Measurements from ENCODE around the gene MYH10. TPM values are rescaled to one million over a fixed set of nuclear protein-coding genes. Genes with fewer than 3 reads are reported as not detected.

The MYH10 gene
- total RNA-seq, 2 donors from 2014 or later, result 49.9 to 52.9 TPM

DNA sequence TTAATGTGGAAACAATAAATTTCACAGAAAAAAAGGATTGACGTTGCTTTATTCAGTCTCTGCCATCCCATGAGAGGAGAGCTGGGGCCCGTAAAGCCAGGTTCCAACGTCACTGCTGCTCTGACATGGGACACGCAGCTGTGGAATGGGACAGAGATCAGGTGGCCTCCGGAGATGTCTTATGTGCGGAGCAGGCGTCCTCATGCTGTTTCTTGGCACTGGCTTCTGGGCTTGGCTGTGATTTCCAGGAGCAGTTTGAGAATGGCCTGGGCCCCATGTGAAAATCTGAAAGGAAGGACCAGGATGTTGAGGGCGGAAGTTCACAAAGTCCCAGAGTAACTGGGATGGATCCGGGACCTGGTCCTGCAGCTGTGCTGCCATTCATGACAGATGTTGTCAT, 162.4 kb downstream of the MYH10 start:
- no peak for ATAC-seq
- no peak for DNase-seq

DNA sequence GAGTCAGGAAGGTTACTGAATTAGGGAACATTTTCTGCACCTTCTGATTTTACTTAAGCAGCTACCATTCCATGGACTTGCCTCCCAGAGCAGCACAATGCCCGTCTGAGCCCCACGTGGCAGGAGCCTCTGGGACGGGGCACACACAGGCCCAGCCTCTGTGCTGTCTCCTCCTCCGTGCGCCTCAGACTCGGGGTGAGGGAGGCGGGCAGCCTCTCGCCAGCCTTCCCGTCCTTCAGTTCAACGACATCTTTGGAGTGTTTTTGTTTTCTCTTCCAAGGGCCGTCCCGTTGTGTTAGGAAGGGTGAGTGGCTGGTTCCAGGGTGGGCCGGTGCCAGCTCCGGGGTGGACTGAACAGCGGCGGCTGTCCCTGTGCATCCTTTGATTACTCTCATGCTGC, 163.0 kb downstream of the MYH10 start:
- intact Hi-C loops (cut with DNase I), result no loop called here
- ATAC-seq, result no peak
- no peak for DNase-seq

More for the DNA sequence above, 162.4 kb downstream of the MYH10 start:
- intact Hi-C loops (cut with DNase I), result no loop called here

DNA sequence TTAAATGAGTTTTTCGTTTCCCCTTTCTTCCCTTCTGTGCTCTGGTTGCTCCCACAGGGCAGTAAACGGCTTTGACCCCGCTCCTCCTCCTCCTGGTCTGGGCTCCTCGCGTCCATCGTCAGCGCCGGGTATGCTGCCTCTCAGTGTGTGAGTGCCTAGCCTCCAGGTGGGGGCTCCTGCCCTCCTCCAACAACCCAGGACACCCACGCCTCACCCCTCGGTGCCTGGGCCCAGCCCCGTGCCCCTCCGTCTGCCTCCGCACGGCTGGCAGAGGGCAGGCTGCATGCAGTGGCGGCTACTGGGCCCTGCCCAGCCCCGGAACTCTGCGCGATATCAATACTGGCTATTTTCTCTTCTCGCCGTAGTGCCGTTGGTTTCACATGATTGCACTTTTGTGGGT, 163.7 kb downstream of the MYH10 start:
- intact Hi-C loops (cut with DNase I), result no loop called here
- DNase-seq (no peak), ATAC-seq (no peak)

DNA sequence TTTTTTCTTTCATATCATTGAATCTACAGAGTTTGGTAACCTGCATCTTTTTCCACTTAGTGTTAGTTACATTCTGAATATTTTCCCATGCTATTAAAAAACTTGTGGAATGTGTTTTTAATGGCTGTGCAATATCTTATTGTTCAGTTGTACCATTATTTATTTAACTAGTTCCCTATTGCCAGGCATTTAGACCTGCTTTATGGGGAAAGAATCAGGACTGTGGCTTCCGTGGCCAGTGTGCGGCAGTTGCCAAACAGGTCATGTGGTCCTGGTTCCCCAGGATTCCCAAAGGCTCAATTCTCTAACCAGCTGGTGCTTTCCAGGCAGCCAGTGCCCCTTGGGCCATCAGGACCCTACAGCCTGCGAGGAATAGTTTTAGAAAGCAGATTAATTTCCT, 164.1 kb downstream of the MYH10 start:
- no peak for ATAC-seq
- DNase-seq, result no peak
- intact Hi-C loops (cut with DNase I), result no loop called here

DNA sequence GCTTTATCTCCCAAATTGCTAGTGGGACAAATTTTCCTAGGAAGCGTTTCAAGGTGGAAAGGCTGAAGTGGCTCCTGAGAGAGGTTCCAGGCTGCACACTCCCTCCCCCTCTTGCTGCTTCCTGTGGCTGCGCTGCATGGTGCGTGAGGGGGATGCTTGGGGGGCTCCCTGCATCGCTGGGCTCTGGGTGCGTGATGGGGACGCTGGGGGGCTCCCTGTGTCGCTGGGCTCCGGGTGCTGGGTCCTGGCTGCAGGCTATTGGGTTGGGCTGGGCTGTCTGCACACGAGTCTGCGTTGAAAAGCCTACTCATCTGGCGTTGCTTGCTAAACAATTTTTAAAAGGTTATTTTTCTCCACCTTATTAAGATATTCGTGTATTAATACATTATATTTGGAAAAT, 164.8 kb downstream of the MYH10 start:
- ATAC-seq (no peak), DNase-seq (no peak)
- intact Hi-C loops (cut with DNase I), result no loop called here

DNA sequence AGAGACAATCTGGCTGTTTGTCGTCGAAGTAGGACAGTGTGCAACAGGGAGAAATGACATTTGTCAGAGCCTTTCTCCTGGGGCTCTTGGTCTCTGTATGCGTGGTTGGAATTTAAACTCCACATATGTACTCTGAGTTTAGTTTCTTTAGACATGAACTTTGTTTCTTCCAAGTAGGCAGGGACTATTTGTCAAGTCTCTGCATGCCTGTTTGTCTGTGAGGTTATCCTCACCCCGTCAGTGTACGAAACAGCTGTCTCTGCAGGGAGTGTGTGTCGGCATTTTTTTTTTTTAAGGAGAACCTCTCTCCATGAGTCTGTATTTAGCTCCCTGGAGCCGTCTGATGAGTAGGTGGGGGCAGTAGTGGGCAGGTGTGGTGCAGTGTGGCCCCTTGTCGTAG, 165.2 kb downstream of the MYH10 start:
- no peak for ATAC-seq
- no peak for DNase-seq
- intact Hi-C loops (cut with DNase I), result no loop called here

DNA sequence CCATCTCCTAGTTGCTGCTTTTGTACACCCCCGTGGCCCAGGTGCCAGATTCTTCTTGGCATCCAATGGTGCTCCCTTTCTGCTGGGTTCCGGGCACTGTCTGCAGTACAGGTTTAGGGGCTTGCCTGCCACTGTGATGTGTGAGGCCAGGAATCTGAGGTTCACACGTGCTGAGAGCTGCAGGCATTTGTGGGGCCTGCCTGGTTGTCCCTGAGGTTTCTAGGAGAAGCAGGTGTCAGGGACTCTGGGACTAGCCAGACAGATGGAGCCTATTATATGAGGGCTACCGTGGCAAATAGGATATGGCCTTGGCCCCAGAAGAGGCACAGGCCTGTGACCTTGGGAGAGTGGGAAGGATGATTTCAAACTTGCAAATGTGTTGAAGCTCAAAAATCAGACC, 165.6 kb downstream of the MYH10 start:
- intact Hi-C loops (cut with DNase I), result no loop called here
- ATAC-seq, result no peak
- no peak for DNase-seq

DNA sequence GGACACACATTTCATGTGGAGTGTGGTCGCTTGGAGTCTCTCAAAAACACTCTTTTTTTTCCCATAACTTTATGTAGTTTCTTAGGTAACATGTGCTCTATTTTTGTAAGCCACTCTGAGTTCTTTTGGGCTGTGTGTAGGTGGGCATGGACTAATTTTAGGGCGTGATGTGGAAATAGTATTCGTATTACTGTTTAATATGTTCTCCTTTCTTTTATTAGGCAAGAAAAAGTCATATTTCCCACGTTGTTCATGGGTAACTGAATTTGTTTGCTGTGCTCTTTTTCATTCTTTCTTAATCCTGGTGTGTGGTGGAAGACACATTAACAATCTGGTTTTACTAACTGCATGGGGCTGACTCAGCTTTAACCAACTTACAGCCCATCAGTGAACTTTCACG, 167.4 kb downstream of the MYH10 start:
- intact Hi-C loops (cut with DNase I), result no loop called here
- DNase-seq (no peak), ATAC-seq (no peak)

DNA sequence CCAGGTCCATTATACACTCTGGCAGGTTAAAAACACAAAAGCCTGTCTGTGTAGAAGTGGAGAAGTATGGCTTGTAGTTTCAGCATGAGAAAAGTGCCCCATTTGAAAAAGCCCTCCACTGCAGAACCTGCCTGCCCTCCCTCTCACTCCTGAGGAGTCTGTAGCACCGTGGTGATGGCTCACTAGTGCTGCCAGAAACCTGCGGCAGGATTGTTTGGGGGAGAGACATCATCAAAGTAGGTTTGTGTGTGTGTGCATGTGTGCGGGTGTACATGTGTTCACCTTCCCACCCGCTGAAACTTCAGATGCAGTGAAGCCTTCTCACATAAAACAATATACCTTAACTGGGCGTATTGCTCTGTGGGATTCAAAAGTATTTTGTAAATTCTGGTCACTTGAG, 168.0 kb downstream of the MYH10 start:
- DNase-seq (no peak), ATAC-seq (no peak)
- intact Hi-C loops (cut with DNase I), result no loop called here

DNA sequence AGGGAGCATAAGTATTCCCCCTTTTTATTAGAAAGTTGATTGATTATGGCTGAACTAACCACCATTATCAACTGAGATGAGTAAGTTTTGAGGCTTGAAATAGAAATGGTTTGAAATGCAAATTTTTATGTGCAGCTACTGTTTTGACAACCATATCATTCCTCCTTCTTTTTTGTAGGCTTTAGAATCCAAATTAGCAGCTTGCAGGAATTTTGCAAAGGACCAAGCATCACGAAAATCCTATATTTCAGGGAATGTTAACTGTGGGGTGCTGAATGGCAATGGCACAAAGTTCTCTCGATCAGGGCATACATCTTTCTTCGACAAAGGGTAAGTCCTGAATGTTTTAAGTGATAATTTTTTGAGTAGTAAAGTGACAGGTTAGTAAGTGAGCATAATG, 170.7 kb downstream of the MYH10 start:
- ATAC-seq (no peak), DNase-seq (no peak)
- intact Hi-C loops (cut with DNase I), result no loop called here

DNA sequence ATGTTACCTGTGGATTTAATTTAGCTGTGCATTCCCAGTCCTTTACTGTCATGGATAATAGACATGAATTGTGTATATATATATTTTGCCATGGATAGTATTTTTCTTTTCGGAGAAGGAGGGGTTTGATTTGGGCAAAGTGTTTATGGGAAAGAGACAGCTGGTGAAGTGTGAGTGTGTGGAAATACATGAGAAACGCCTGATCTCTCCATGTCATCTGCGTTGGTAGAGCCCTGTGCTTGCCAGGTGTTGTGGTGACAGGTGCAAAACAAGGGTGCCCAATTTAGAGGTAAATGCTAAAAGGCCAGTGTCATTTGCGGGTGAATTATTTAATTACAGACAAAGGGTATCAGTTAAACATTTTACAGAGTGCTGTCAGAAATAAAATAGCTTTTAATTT, 171.4 kb downstream of the MYH10 start:
- intact Hi-C loops (cut with DNase I), result no loop called here
- ATAC-seq, result no peak
- DNase-seq, result no peak

DNA sequence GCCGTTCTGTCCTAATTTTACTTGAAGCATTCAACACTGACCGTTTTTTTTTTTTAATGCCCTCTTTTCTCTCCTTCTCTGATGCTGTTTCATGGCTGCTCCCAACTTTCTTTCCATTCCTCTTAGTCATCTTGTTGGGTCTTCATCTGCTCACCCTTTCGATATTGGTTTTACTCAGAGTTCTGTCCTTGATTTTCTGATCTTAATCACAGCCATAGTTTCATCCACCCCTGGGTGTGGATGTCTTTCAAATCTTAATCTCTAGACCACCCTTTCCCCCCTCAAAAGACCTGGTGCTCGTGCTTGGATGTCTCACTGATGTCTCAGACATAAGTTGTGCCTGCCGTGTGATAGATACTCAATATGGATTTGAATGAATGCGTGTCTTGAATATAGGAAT, 172.4 kb downstream of the MYH10 start:
- DNase-seq, result no peak
- intact Hi-C loops (cut with DNase I), result no loop called here
- no peak for ATAC-seq

DNA sequence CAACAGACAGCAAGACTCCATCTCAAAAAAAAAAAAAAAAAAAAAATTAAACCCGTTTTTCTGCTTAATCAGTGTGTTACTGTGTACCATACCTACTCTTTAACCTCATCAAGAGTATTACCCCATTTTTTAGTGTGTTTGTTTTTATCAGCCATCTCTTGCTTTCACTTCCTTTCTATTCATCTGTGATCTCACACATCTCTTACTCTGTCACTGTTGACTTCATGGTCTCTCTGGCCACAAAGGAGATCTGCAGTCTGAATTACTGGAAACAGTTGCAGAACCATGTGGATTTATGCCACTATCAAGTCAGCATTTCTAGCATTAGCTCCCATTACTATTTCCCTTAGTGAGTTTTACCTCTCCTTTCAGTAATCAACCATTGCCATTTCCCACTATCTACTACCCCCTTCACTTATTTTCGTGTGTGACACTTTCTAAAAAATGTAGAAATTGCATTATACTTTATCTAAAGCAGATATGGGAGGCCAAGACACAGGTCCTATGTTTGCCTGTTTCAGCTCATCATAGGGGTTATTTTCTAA, 174.8 kb downstream of the MYH10 start:
- intact Hi-C loops (cut with DNase I), result no loop called here
- DNase-seq (no peak), ATAC-seq (no peak)

DNA sequence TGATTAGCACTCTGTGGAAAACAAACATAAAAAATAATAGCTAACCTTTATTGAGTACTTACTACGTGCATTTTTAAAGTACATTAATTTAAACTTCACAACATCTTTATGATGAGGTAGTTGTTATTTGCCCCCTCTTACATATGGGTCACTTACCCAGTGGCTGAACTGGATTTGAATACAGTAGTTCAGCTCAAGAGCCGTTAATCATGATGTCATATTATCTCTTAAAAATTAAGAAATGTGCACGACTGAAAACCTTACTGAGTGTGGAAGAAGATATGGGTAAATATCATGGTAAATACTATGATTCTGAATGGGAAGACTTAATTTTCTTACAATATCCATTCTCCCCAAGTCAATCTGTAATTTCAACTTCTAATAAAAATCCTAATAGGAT, 177.2 kb downstream of the MYH10 start:
- intact Hi-C loops (cut with DNase I), result no loop called here
- ATAC-seq, result no peak

DNA sequence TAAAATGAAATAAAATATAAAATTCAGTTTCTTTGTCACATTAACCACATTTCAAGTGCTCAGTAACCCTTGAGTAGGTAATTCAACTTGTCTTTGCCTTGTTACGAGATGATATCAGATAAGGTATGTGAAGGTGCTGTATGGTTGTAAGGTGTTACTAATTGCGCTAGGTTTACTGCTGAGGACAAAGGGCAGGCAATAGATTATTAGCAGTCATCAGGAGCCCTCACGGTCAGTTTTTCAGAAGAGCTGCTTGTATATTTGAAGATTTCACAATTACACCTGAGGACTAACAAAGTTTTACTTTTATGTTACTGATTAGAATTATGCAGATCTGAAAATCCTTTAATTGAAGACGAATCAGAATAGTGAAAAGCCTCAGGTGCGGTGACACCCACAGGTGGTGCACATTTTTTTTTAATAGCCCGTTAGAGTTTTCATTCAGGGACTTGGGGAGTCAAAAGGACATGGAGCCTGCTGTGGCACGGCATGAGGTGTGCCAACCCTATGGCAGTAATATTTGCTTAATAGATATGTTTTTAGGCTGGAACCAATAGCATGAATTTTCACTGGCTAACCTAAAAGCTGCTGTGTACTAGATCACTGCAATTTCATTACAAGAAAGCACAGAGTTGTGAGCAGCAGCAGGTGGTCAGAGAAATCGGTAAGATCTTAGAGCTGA, 178.5 kb downstream of the MYH10 start:
- no peak for ATAC-seq
- no peak for DNase-seq
- intact Hi-C loops (cut with DNase I), result no loop called here

More for the DNA sequence above, 177.2 kb downstream of the MYH10 start:
- DNase-seq, result no peak

DNA sequence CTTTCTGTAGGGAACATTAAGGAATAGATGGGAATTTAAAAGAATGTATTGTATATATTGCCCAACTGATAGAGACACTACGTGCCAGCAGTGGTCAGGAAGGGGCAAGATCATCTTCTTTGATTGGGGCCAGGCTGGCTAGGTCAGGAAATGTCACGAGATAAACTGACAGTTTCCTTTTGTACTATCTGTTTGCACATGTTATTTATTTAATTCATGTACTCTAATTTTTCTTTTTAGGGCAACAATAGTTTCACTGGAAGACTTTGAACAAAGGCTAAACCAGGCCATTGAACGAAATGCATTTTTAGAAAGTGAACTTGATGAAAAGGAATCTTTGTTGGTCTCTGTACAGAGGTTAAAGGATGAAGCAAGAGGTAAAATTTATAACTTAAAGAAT, 182.2 kb downstream of the MYH10 start:
- DNase-seq, result no peak
- intact Hi-C loops (cut with DNase I), result no loop called here
- no peak for ATAC-seq

DNA sequence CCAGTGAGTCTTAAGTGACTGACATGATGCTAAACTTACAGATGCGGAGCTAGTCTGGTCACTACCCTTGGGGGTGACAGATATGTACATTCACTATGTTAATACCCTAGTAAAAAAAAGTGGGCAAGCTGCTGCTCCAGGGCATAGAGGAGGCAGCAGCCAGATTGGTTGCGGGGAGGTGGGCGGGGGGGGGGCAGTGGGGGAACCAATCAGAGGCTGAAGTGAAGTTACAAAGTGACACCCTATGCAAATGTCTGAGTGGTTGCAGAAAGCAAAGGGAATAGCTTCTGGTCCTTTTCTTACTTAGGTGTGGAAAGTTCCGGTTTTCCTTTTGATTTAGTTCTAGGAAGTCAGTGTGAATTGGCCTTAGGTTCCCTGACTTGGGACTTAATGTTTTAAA, 182.7 kb downstream of the MYH10 start:
- ATAC-seq (no peak), DNase-seq (no peak)
- intact Hi-C loops (cut with DNase I), result no loop called here

DNA sequence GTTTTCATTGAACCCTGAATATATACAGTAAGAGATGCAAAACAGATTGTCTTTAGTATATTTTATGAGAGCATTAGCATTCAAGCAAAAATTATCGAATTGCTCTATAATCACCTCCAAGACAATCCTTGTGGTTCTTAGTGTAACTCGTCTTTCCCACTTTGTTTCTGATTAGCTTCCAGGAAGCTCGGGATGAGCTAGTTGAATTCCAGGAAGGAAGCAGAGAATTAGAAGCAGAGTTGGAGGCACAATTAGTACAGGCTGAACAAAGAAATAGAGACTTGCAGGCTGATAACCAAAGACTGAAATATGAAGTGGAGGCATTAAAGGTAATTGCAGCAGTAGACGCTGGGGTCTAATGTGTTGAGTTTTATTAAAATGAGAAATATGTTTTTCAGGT, 185.0 kb downstream of the MYH10 start:
- ATAC-seq, result no peak
- intact Hi-C loops (cut with DNase I), result no loop called here
- DNase-seq, result no peak

DNA sequence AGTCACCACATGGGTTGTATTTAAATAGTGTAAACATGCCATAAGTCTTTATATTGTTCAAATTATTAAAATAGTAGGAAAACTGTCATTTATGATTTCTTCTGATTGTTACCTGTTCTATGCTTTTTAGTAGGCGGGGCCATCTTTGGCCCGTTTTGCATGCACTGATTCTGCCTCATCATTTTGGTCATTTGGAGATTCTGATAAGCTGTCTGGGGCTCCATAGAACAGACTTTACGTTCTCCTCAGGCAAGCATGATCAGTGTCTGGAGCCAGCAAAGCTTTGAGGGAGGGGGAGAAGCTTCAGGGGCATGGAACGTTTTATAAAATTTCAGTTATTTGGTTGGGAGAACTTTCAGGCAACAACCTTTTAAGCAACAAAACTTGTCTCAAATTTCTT, 186.0 kb downstream of the MYH10 start:
- DNase-seq (no peak), ATAC-seq (no peak)
- intact Hi-C loops (cut with DNase I), result no loop called here

DNA sequence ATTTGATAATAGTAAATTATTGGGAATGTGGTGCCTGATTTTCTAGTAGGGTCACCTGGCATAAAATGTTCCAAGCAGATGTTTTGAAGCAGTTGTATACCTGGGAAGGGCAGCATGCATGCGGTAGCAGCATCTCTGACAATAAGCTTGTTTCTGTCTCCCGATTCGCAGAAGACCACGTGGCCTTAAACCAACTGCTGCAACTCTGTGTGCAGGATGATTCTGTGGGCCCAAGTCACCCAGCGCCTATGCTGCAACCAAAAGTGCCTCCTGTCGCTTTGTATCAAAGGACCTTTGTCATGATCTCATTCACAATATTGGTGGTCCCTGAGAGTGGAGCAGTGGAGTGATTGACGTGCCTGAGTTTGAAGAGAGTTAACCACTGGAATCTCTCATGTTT, 186.8 kb downstream of the MYH10 start:
- intact Hi-C loops (cut with DNase I), result no loop called here
- ATAC-seq, result no peak
- DNase-seq, result no peak

DNA sequence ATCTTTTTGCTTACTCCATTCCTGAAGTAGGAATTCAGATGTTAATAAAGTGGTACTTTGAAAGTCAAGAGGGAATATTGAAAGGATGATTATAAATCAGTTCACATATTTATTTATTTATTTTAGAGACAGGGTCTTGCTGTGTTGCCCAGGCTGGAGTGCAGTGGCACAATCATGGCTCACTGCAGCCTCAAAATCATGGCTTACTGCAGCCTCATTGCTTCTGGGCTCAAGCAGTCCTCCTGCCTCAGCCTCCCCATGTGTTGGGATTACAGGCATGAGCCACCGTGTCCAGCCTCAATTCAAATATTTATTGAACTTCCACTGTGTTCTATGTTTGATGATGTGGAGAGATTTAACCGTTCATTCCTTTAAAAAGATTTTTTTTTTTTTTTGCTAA, 188.2 kb downstream of the MYH10 start:
- DNase-seq, result no peak
- intact Hi-C loops (cut with DNase I), result no loop called here
- ATAC-seq, result no peak

DNA sequence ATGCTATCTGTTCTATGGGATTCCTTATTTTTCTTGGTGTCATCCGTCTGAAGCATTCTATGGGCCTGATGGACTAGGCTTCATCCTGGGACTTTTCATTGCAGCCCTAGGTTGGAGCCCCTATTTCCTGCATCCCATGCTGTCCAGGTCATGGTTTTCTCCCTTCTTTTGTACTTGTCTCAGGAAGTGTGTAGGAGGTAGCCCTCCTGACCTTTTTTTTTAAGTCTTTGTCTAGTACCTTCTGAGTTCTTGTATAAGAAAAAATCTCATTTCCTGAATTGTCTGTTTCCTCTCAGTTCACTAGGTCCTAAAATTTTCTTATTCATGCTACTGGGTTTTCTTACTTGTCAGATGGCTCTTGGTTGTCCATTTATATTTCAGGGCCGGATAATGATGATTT, 188.8 kb downstream of the MYH10 start:
- ATAC-seq (no peak), DNase-seq (no peak)
- intact Hi-C loops (cut with DNase I), result no loop called here
